Right lobe of liver (tissue), 4 donors: ENCODE results near the gene SCTR.

ENCODE experiments used
- POLR2A ChIP-seq: fragments of 450-650 bp; IDR thresholded peaks from one replicate; pipeline ENCODE4 v1.6.1; 2017; ENCODE audit warnings: antibody characterized with exemption, mild to moderate bottlenecking
- TF ChIP-seq, protein P1 (sequence below), 4 donors: fragments of 200-600 bp in 3 of 4; fragments of 450-650 bp in 1 of 4; IDR thresholded peaks; one replicate each; pipeline versions ENCODE4 v1.5.1 to v1.8.0; 2016 to 2022; ENCODE audit warnings: antibody characterized with exemption in 4 of 4, mild to moderate bottlenecking in 2 of 4
- donor health status: DM: no; HTN: no; CAD: no.
- donor health status: DM: no; HTN: no; CAD: no.
- donor health status: DM: no; HTN: yes; CAD: no.

DNA sequence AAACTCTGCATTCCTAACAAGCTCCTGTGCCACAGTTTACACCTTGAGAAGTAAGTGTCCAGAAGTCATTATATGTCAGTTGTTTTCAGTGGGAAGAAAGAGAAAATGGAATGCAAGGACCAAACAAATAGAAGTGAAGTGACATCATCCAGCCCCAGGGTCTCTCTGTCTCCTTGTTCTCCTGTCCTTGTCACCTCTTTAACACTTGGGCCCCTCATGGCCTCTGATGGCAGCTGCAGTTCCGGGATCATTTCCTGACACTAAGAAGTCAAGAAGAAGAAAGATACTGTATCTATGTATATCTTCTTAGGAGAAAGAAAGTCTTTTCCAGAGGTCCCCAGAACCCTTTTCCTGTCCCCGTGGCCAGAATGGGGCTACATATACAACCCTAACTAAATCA, 17.2 kb upstream of the SCTR start:
- TF ChIP-seq, protein P1, sequence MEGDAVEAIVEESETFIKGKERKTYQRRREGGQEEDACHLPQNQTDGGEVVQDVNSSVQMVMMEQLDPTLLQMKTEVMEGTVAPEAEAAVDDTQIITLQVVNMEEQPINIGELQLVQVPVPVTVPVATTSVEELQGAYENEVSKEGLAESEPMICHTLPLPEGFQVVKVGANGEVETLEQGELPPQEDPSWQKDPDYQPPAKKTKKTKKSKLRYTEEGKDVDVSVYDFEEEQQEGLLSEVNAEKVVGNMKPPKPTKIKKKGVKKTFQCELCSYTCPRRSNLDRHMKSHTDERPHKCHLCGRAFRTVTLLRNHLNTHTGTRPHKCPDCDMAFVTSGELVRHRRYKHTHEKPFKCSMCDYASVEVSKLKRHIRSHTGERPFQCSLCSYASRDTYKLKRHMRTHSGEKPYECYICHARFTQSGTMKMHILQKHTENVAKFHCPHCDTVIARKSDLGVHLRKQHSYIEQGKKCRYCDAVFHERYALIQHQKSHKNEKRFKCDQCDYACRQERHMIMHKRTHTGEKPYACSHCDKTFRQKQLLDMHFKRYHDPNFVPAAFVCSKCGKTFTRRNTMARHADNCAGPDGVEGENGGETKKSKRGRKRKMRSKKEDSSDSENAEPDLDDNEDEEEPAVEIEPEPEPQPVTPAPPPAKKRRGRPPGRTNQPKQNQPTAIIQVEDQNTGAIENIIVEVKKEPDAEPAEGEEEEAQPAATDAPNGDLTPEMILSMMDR (IDR thresholded peaks at IDR 0.05), result no peak
- TF ChIP-seq POLR2A, result no peak
